ENCODE measurements around the gene PARVG.

- TF ChIP-seq PRPF4 (IDR thresholded peaks at IDR 0.05; ENCODE audit: insufficient read depth, low read depth, low read length, poor library complexity, severe bottlenecking) (no peak), EP300 (IDR thresholded peaks at IDR 0.05; ENCODE audit: low read length) (no peak), SMARCE1 (IDR thresholded peaks at IDR 0.05) (no peak), ZNF785 (CRISPR knock-in tag; IDR thresholded peaks at IDR 0.05) (no peak), ARNT (IDR thresholded peaks at IDR 0.05) (no peak), ETV5 (CRISPR knock-in tag; IDR thresholded peaks at IDR 0.05; ENCODE audit: low read depth) (no peak)
Measured at GRCh38 chr22:44206696-44207095, 26.0 kb downstream of the PARVG start.

All from K562 (cell line).